ENCODE measurements around the gene INPP5A.
"Not testable (repeated sequence)": the region's sequence is repeated elsewhere in the genome, so short reads cannot be mapped to it uniquely, and the experiment has no call there.

INPP5A gene

GRCh38 chr10:132550366-132551092, 12.9 kb downstream of the INPP5A start:
- no peak for DNase-seq

- peak; percentile 24 for DNase-seq
Measured at GRCh38 chr10:132551093-132551807, 13.7 kb downstream of the INPP5A start.

- DNase-seq: no peak
Measured at GRCh38 chr10:132551808-132552130, 14.2 kb downstream of the INPP5A start.

- not testable (repeated sequence) for DNase-seq
Measured at GRCh38 chr10:132552635-132553034, 15.0 kb downstream of the INPP5A start.

- not testable (repeated sequence) for DNase-seq
Measured at GRCh38 chr10:132553568-132553967, 16.0 kb downstream of the INPP5A start.

- DNase-seq: no peak
Measured at GRCh38 chr10:132554053-132554990, 16.7 kb downstream of the INPP5A start.

- no peak for DNase-seq
Measured at GRCh38 chr10:132554991-132555647, 17.5 kb downstream of the INPP5A start.

- DNase-seq: no peak
Measured at GRCh38 chr10:132555648-132556575, 18.3 kb downstream of the INPP5A start.

GRCh38 chr10:132556994-132557441, 19.4 kb downstream of the INPP5A start:
- no peak for DNase-seq

GRCh38 chr10:132557696-132558515, 20.3 kb downstream of the INPP5A start:
- DNase-seq: no peak

- no peak for DNase-seq
Measured at GRCh38 chr10:132558516-132559413, 21.2 kb downstream of the INPP5A start.

- no peak for DNase-seq
Measured at GRCh38 chr10:132559538-132559937, 22.0 kb downstream of the INPP5A start.

GRCh38 chr10:132560241-132560731, 22.7 kb downstream of the INPP5A start:
- DNase-seq: no peak

GRCh38 chr10:132562177-132562915, 24.8 kb downstream of the INPP5A start:
- no peak for DNase-seq

GRCh38 chr10:132562916-132563456, 25.4 kb downstream of the INPP5A start:
- DNase-seq: no peak

GRCh38 chr10:132563485-132564248, 26.1 kb downstream of the INPP5A start:
- DNase-seq: no peak

GRCh38 chr10:132564249-132564605, 26.6 kb downstream of the INPP5A start:
- DNase-seq: no peak

- no peak for DNase-seq
Measured at GRCh38 chr10:132564690-132565089, 27.1 kb downstream of the INPP5A start.
